Eye (tissue), 1 donor: ENCODE results near the gene STAT4.

Experiments used
- DNase-seq: peaks from one replicate; pipeline ENCODE4 v3.0.0-alpha.2; 2015

Gene STAT4

DNA sequence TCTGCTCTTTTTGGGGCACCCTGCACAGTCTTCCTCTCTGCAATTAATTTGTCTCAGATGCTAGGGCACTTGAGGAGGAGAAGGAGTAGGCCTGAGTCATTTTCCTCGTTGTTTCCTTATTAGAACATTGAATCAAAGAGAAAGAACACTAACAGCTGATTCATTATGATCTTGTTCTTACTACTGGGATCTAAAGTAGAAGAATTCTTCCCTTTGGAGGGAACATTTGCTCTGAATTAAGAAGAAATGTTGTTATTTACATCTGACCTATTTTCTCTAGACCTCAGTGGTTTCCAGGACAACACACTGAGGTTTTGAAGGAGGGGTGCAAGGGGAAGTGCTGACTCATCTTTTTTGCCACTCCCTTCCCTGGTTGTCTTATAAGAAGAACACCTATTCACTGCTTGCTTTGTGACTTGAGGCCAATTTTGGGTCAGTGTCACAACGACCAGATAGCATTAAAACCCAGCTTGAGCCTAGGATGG lies 112.5 kb downstream of the STAT4 start:
- no peak for DNase-seq

DNA sequence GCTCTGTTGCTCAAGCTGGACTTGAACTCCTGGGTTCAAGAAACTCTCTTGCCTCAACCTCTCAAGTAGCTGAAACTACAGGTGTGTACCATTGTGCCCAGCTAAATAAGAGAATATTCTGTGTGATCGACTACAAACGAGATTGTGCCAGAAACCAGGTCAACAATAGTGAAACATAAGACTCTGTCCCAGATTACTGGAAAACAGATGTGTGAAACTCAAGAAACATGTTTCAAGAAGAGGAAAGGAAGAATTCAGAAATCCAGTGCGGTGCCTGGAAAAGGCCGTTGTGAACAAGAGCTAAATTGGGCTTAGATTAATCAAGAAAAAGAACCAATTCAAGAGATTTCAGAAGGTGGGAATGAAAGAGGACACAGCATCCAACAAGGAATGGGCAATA lies 113.4 kb downstream of the STAT4 start:
- DNase-seq, result no peak

DNA sequence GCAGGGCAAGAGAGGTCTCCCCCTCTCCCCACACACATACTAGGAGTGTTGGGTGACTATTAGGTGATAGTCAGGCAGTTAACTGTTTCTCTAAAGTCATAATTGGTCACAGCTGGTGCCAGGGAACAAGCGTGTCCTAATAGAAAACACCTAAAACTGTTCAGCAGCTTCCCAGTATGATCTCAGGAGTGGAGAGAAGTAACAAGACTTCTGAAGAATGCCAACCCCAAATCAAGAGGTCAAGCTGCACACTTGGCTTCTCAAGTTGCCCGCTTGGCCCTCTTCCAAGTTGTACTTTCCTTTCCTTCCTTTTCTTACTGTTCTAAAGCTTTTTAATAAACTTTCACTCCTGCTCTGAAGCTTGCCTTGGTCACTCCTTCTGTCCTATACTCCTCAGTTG lies 114.4 kb downstream of the STAT4 start:
- no peak for DNase-seq

- DNase-seq, result no peak
Measured at GRCh38 chr2:191032588-191033429, 118.0 kb downstream of the STAT4 start.

DNA sequence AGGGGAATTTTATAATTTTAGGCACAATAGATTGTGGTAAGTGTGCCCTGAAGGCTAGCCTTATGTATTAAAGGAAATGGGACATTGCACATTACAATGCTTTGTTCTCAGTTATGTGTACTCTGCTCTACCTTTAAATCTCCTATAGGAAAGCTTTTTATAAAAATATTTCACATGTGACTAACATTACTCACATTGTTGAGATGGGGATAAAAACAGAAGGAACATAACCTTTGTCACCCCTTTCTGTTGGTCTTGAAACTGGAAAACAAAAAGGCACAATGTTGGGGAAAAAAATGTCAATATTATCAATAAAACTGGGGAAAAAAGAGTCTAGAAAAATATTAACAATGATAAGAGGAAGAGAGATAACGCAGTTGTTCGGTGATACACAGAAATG lies 119.5 kb downstream of the STAT4 start:
- no peak for DNase-seq

DNA sequence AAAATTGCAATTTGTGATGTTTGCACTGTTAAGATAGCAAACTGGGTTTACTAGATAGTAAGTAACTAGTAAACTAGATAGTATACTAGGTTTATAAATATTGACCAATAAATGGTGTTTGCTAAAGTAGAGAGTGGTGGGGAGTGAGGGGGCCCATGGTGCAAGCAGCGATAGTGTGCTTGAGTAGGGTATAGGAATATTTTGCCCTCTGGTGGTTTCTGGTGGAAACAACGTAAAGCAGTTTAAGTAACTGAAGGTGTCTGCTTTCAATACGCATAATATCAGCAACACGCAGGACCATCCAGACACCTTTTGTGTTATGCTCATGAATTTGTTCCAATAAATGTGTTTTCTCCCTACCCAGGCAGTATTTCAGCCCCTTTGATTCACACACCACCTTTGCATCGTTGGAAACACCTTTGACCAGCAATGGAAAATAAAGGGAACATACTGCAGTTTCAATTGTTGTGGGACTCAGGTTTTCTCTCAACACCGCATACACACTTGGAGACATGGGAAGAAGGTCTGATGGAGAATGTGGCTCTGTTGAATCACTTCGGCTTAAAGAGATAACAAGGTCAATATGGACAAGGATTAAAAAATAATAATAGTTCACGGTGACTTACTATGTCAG lies 120.2 kb downstream of the STAT4 start:
- peak; percentile 59 for DNase-seq

DNA sequence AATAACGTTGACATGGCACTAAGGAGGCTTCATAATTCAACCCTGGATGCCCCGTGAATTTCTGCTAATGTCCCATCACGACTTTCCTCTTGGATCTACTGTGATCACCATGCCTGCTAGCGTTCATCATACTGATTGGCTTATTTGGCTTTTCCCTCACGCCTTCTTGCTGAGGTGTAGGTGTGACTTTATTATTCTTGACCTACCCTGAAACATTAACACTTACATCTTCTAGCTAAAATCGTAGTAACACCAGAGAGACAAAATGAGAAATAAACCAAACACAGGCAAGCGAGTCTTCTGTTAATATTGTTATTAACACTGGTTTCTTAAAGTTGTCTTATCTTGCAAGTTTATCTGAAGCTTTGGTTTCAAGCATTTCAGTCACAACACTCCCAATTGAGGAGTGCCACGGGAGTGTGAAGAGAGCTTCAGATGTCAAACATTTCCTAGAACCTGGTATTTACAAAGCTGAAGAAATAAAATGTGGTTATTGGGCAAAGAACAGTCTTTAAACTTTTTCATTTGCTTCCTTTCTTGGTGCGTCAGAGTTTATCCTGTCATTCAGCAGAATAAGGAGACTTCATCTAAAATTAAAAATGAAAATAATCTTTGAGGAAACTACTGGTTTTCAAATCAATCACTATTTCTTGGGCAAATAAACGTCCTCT lies 121.4 kb downstream of the STAT4 start:
- DNase-seq, result no peak

GRCh38 chr2:191026377-191026776 lies 124.4 kb downstream of the STAT4 start:
- no peak for DNase-seq

DNA sequence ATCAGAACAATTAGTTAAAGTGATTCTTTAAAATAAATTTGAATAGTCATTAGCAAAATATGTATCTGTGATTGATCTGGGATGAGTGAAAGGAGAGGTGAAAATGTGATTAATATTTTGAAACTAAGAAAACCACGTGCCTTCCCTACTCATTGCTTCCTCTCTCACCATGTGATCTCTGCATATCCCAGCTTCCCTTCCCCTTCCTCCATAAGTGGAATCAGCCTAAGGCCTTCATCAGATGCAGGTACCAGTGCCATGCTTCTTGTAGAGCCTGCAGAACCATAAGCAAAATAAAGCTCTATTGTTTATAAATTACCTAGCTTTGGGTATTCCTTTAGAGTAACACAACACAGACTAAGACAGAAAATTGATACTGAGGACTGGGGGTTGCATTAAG lies 125.7 kb downstream of the STAT4 start:
- no peak for DNase-seq

DNA sequence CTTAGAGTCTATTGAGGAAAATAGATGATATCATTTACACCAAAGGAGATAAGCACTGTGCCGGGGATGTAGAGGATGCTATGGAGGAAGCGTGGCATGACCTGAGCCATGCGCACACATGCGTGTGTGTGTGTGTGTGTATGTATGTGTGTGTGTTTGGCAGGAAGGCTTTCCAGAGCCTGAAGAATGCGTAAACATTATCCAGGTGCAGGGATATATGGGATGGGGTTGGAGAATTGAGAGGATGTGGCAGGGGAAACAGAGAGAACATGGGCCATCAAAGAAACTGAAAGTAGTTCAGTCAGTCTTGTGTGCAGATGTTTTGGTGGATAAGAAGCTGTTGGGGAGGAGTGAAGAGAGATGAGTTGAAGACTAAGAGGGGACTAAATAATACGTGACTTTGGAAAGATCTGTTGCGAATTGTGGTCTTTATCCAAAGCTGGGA lies 127.5 kb downstream of the STAT4 start:
- no peak for DNase-seq

DNA sequence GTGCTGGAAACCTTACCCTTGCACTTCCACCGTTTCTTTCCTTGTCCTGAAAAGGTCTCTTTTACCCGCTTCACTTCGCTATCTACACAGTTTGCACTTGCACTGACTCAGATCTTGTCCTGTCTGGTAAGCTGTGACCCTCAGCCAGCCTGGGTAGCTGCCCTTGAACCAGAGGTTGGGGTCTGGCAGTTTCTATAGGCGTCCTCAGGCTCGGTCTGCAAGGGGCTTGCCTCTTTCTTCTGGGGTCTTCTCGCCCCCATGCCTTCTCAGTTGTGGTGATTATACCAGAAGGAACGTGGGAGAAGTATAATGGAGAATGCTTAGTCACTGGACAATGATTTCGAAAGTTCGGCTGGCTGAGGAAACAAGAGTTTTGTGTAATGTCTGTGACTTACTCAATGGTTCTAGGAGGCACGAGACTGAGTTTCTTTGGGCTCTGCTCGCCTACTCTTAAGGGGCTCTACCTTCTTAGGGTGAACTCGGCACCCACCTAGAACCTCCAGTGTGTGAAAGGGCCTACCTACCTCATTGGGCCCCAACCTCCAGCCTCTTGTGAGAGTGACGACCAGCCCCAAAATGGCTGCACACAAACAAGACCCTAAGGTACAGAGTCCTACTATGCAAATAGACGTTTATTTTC lies 129.9 kb downstream of the STAT4 start:
- no peak for DNase-seq

DNA sequence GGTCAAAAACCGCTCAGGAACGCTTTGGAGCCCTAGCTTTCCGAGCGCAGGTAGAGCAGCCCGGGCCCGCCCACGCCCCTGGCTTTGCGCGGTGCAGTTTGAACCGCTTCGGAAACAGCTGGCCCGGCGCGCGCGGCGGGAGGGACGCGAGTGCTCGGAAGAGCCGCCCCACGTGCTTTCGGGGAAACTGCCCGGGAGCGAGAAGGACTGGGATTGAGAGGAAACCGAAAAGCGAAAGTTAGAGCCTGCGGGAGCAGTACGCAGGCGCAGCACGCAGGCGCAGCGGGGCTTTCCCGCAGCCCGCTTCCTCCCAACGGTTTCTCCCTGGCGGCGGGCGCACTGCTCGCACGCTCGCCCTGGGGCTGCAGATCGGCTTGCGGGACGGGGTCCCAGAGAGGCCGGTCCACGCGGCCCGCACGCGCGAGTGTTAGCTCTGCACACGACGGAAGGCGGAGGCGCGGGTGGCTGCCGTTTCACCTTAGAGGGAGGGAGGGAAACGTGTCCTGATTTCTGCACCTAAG lies 130.5 kb downstream of the STAT4 start:
- peak; percentile 99 for DNase-seq

GRCh38 chr2:191019376-191019775 lies 131.4 kb downstream of the STAT4 start:
- no peak for DNase-seq

DNA sequence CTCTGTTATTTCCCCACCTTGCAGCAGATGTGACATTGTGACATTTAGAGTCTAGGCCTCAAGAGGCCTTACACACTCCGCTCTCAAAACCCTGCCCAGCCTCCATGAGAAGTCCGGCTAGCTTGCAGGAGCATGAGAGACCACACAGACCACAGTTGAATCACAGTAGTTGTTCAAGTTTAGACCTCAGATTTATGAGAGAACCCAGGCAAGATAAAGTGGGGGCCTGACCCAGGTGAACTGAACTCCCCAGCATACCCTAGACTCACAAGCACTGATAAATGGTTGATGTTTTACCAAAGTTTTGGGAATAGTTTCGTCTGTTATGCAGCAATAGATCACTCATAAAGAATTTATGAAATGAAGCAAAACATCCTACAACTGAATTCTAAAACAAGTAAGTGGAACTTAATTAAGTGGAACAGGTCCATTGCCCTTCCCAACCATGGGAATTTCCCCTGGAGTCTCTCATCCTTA lies 132.1 kb downstream of the STAT4 start:
- no peak for DNase-seq

- no peak for DNase-seq
Measured at GRCh38 chr2:191018048-191018447, 132.7 kb downstream of the STAT4 start.

- no peak for DNase-seq
Measured at GRCh38 chr2:191015831-191016230, 135.0 kb downstream of the STAT4 start.

GRCh38 chr2:191015239-191015638 lies 135.6 kb downstream of the STAT4 start:
- no peak for DNase-seq

- no peak for DNase-seq
Measured at GRCh38 chr2:191014653-191015020, 136.2 kb downstream of the STAT4 start.

DNA sequence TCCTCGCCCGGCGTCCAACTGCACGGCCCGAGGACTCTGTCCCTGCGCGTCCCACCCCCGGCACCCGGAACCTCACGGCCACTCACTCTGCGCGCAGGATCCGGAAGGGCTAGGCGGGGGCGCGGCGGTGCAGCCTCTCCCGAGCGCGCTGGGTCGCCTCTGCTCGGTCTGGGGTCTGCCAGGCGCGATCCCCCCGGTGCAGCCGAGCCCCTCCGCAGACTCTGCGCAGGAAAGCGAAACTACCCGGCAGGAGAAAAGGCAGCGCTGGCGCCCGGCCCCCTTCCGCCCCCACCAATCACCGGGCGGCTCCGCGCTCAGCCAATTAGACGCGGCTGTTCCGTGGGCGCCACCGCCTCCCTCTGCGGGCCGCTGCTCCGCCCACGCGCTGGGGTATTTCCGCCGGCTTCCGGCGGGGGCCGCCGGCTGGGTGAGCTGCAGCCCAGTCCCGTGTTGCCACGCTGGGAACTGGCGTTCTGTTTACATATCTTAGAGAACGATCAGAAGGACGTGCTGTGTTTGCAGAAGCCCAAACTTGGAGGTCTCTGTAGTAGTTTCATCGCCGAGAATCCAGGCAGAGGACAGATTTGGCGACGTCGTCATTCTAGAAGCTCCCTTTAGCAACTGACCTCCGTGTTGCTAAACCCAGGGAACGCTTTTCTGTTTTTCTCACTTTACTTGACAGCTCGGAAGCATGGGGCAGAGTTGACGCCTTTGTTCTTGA lies 136.7 kb downstream of the STAT4 start, which contains the start of gene STAT1:
Gene STAT1 (minus strand): TSS at position 240 of the 721 bp plus-strand sequence. CDS start 4,168 bp downstream, outside the sequence.
- peak; percentile 98 for DNase-seq

GRCh38 chr2:191013682-191013931 lies 137.2 kb downstream of the STAT4 start:
- no peak for DNase-seq

DNA sequence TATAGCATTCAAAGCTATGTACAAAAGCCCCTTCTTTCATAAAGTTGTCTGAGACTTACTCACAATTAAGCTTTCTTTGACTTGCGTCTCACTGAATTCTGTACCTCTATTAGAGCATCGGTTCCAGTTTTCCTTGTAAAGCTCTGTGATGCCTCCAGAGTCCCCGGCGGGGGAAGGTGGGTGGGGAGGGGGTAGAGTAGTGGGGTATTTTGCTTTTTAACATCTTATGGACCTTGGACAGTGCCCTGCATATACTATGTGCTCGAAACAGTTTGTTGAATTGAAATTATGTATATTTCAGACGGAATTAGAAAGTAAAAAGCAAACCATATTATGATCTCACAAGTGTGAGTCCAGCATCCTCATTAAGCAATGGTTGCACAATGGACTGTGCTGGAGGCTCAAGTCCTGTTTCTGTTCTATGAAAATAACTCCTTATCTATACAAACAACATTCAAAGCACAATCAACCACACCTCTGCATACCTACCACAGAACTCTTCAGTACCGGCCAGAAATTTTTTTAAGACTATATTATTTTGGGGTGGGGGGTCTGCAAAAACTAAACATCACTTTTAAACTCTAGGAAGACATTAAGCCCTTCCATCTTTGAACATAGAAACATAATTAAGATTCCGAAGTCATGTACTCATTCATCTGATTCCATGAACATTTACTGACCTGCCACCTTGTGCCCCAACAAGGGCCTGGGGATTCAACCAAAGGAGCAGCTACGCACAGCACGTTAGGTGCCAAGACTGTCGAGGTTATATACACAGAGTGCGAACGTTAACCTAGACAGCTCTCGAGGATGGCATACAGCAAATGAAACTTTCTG lies 137.7 kb downstream of the STAT4 start:
- DNase-seq, result no peak
